Esophagus squamous epithelium (tissue), 5 donors: ENCODE data around the gene RSPH1. TPM values are rescaled to one million over a fixed set of nuclear protein-coding genes. Genes with fewer than 3 reads are reported as not detected.

Source experiments
- DNase-seq: peaks from one replicate; lab custom pipeline; 2025; lab: John Stamatoyannopoulos, UW
- H3K27ac ChIP-seq, 4 donors: fragments of 200-600 bp; sonication (generic); one replicate each; pipeline ENCODE4 v1.5.1; 2016 to 2019; ENCODE audit warnings: mild to moderate bottlenecking in 1 of 4
- H3K27me3 ChIP-seq, 4 donors: fragments of 200-600 bp; sonication (generic); 1 replicate in 3 of 4; 2 replicates in 1 of 4; pipeline versions ENCODE4 v1.5.1 to v1.6.0; 2017 to 2021; ENCODE audit warnings: antibody characterized with exemption in 1 of 4
- H3K36me3 ChIP-seq, 3 donors: fragments of 200-600 bp; sonication (generic); one replicate each; pipeline ENCODE4 v1.5.1; 2016 to 2019
- H3K4me1 ChIP-seq, 3 donors: fragments of 200-600 bp; sonication (generic); one replicate each; pipeline ENCODE4 v1.5.1; 2017 to 2019
- H3K4me3 ChIP-seq, 4 donors: fragments of 200-600 bp; sonication (generic); 1 replicate in 3 of 4; 2 replicates in 1 of 4; pipeline ENCODE4 v1.5.1; 2016 to 2019; ENCODE audit warnings: mild to moderate bottlenecking in 2 of 4, moderate library complexity in 1 of 4
- H3K9me3 ChIP-seq, 3 donors: fragments of 200-600 bp; sonication (generic); one replicate each; pipeline ENCODE4 v1.5.1; 2016 to 2019
- POLR2A ChIP-seq, 4 donors: fragments of 450-650 bp; IDR thresholded peaks; one replicate each; pipeline ENCODE4 v1.6.1; 2017; ENCODE audit warnings: antibody characterized with exemption in 4 of 4, mild to moderate bottlenecking in 4 of 4, moderate library complexity in 3 of 4
- WGBS, 2 donors: methylation state at CpG; one replicate each; pipeline ENCODE4 v1.1.5; 2018; 5-methylcytosine and 5-hydroxymethylcytosine counted together
- intact Hi-C: fragments of 100-400 bp; cut with DNase I; formaldehyde crosslinking; loops from one replicate; pipeline ENCODE4 v1.15.0; 2022
- total RNA-seq, 4 donors: library from RNA; depleted of rRNA; stranded (reverse); fragments of >200 nt; gene quantifications; one replicate each; pipeline ENCODE4 v1.1.0, GENCODE V29; 2016
- TF ChIP-seq, protein P1 (sequence below), 6 experiments: fragments of 450-650 bp in 4 of 6; fragments of 200-600 bp in 2 of 6; sonication (generic) in 2 of 6; IDR thresholded peaks; one replicate each; pipeline ENCODE4 v1.5.1; 2016 to 2019; ENCODE audit warnings: antibody characterized with exemption in 6 of 6, mild to moderate bottlenecking in 4 of 6, moderate library complexity in 4 of 6
- donor health status: DM: yes; HTN: yes; CAD: no.

RSPH1 gene
- total RNA-seq, 4 donors from 2014 or later, result 0.19 TPM; not detected in 3

DNA sequence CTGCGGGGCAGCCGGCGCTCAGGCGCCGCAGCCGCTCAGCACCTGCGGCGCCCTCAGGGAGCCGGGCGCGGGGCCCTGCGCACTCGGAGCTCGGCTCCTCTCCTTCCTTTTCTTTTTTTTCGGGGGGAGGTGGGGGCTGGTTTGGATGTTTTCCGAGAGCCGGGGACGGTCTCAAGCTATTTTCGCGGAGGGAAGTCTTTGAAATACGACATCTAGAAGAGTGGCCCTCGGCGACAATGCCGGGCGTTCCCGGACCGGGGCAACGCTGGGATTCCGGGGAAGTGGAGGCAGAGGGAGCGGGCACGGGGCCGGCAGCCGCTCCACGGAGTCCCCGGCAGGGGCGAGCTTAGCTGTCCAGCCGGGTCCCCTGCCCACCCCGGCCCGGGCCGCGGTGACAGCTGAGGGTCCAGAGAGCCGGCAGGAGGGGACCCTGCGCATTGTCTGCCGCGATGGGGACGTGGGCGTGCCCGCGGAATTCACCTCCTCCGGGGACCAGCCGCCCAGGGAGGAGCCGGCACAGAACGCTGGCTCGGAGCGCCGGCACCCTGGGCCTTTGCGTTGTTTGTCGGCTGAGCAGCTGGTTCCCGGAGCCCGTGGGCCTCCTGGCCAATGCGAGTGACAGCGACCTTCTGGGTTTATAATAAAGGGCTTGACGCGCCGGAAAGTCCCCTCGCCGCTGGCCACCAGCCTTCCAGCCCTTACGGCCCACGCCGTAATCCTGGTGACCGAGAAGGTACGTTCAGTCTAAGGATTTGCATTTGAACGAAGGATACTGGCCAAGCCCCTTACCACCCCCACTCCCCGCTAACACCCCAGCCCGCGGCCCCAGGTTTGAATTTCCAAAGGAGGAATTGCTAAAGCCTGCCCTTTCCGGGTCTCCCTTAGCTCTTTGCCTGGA, 18.2 kb upstream of the RSPH1 start:
- H3K27ac ChIP-seq, result peak overlapping the region; percentile 79 to 86 (median 84)
- no peak for DNase-seq
- peaks cover 14 to 53% (median 25%) of the 10 kb centered on the region in 3 donors for H3K4me1 ChIP-seq
- 0% methylated on average over 12 to 14 of the region's 77 CpGs for WGBS, 2 donors
- TF ChIP-seq, protein P1, sequence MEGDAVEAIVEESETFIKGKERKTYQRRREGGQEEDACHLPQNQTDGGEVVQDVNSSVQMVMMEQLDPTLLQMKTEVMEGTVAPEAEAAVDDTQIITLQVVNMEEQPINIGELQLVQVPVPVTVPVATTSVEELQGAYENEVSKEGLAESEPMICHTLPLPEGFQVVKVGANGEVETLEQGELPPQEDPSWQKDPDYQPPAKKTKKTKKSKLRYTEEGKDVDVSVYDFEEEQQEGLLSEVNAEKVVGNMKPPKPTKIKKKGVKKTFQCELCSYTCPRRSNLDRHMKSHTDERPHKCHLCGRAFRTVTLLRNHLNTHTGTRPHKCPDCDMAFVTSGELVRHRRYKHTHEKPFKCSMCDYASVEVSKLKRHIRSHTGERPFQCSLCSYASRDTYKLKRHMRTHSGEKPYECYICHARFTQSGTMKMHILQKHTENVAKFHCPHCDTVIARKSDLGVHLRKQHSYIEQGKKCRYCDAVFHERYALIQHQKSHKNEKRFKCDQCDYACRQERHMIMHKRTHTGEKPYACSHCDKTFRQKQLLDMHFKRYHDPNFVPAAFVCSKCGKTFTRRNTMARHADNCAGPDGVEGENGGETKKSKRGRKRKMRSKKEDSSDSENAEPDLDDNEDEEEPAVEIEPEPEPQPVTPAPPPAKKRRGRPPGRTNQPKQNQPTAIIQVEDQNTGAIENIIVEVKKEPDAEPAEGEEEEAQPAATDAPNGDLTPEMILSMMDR (IDR thresholded peaks at IDR 0.05), result no peak
- peak in 2 of 4 donors; percentile 31 to 32 for TF ChIP-seq POLR2A (IDR thresholded peaks at IDR 0.05)
- H3K4me3 ChIP-seq, result peak overlapping the region; percentile 78 to 92 (median 91)
- intact Hi-C loops, result no loop called here
- no peaks in the 10 kb centered on the region for H3K9me3 ChIP-seq
- H3K27me3 ChIP-seq, result no peaks in the 10 kb centered on the region
- peaks cover 0 to 12% (median 0%) of the 10 kb centered on the region in 3 donors for H3K36me3 ChIP-seq

- Histone ChIP-seq H3K27ac (peak within 1 kb of the TSS; percentile 79 to 86 (median 84)), H3K9me3 (no peaks in the 10 kb centered on the region), H3K36me3 (peaks cover 0 to 3% (median 0%) of the 10 kb centered on the region in 3 donors), H3K4me3 (peak within 1 kb of the TSS; percentile 78 to 92 (median 91)), H3K27me3 (no peaks in the 10 kb centered on the region), H3K4me1 (peaks cover 14 to 49% (median 25%) of the 10 kb centered on the region in 3 donors)
- DNase-seq, result no peak
- TF ChIP-seq POLR2A (IDR thresholded peaks at IDR 0.05), result no peak
- TF ChIP-seq, protein P1 (IDR thresholded peaks at IDR 0.05), result no peak
- intact Hi-C loops, result no loop called here
- no CpG with 5 or more reads among the region's 88 CpGs for WGBS, 2 donors
Observed at GRCh38 chr21:42513151-42513984, 17.3 kb upstream of the RSPH1 start, which contains the start of gene SLC37A1. Gene SLC37A1 (plus strand): TSS chr21:42513852. CDS start chr21:42518455, 4,603 bp downstream.

DNA sequence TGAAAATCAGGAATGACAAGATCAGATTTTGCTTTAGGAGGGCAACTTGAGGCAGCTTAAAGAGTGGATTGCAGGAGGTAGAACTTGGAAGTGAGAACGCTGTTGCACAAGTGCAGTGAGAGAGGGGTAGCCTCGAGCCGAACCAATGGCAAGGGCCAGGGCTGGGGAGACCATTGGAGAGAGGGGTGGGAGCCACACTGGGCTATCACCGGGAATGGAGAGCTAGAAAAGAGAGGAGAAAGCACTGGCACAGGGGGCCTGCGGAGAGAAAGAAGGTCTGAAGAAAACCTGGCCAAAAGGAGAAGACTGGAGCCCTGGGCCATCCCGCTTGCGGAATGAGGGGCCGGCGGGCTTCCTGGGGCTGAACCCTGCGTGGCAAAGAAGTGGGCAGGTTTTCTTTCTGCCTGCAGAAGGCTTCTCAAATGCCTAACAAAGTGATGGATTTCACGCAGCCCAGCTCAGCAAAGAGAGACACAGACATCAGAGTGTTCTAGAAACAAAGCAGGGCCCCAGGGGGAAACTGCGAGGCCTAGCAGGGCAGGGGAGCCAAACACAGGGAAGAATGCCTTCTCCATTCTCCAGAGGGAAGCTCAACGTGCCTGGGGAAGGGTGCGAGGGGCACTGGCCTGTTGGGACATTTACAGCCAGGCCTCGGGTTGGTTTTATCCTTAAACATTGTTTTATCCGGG, 16.5 kb upstream of the RSPH1 start:
- no peaks in the 10 kb centered on the region for H3K27me3 ChIP-seq
- no peak for DNase-seq
- no peak overlapping the region for H3K4me3 ChIP-seq
- no peaks in the 10 kb centered on the region for H3K36me3 ChIP-seq
- no peaks in the 10 kb centered on the region for H3K9me3 ChIP-seq
- WGBS, 2 donors, result 91 to 92% methylated on average over 15 to 16 of the region's 16 CpGs
- H3K27ac ChIP-seq, result no peak overlapping the region
- intact Hi-C loops, result no loop called here
- H3K4me1 ChIP-seq, result peaks cover 14 to 41% (median 25%) of the 10 kb centered on the region in 3 donors
- TF ChIP-seq POLR2A (IDR thresholded peaks at IDR 0.05), result no peak
- TF ChIP-seq, protein P1 (IDR thresholded peaks at IDR 0.05), result no peak

DNA sequence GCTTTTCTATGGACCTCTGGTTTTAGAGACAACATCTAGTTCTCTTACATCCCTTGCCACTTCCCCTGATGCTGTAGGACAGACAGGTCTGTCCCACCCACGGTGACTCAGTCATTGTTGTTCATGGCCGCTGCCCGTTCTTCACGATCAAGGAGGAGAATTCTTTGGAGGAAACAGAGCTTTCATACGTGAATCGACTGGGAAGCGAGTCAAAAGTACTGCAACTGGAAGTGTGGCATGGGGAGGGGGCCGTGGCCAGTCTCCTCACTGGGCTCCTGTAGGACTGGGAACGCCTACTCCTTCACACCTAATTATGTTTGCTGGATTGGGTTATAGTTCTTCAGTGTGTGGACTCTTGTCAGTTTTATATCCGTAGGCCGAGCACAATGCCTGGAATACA, 13.2 kb upstream of the RSPH1 start:
- H3K27me3 ChIP-seq, result no peaks in the 10 kb centered on the region
- TF ChIP-seq, protein P1 (IDR thresholded peaks at IDR 0.05), result no peak
- no peak for TF ChIP-seq POLR2A (IDR thresholded peaks at IDR 0.05)
- H3K36me3 ChIP-seq, result no peaks in the 10 kb centered on the region
- H3K4me1 ChIP-seq, result peaks cover 0 to 8% (median 6%) of the 10 kb centered on the region in 3 donors
- WGBS, 2 donors, result 63 to 66% methylated on average over 10 to 11 of the region's 11 CpGs
- no peak overlapping the region for H3K27ac ChIP-seq
- no peaks in the 10 kb centered on the region for H3K9me3 ChIP-seq
- H3K4me3 ChIP-seq, result no peak overlapping the region
- intact Hi-C loops, result no loop called here
- DNase-seq, result no peak
